ENCODE measurements around the gene DEFB128. TPM values are rescaled to one million over a fixed set of nuclear protein-coding genes. Genes with fewer than 3 reads are reported as not detected.

DEFB128 gene
- total RNA-seq, result not detected in 2 replicates

DNA sequence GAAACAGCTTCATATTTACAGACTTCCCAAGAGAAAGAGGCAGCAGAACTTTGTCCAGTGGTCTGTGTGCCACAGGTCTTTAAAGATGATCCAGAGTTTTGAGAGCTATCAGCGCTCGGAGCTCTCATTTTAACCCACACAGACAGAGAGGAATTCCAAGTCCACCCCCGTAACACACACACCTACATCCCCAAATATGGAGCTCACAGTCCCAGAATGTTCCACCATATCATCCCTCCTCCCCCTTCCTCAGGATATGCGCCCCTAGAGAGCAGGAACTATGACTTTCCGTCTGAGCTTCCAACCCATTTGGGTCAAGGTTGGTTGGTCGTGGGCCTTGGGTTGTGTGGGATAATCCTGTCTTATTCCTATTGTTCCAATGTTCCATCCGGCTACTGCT, at the start of gene DEFB128:
Gene DEFB128, minus strand, starts transcription at position 101 of the 400 bp plus-strand sequence. Its CDS starts 88 bp downstream, at position 13.

GRCh38 chr20:226958-227357, 37.4 kb upstream of the DEFB128 start, which contains the start of gene DEFB129:
DEFB129 (plus strand) TSS chr20:227258; CDS start chr20:227289, 31 bp downstream.

GRCh38 chr20:157154-157553, 32.4 kb downstream of the DEFB128 start, which contains the start of gene DEFB127:
DEFB127 (plus strand) TSS chr20:157454; CDS start chr20:157545, 91 bp downstream.

GRCh38 chr20:142290-142689, 47.2 kb downstream of the DEFB128 start, which contains the start of gene DEFB126:
DEFB126 (plus strand) TSS chr20:142590; CDS start chr20:142629, 39 bp downstream.

Other genes starting within 250 kb of the DEFB128 start
- gene DEFB125, start 102.0 kb downstream of the DEFB128 start, total RNA-seq, result not detected in 2 replicates
- not detected in 2 replicates for gene DEFB126, start 47.1 kb downstream of the DEFB128 start, total RNA-seq
- not detected in 2 replicates for gene DEFB127, start 32.3 kb downstream of the DEFB128 start, total RNA-seq
- not detected in 2 replicates for gene DEFB129, start 37.5 kb upstream of the DEFB128 start, total RNA-seq
- not detected in 2 replicates for gene DEFB132, start 68.0 kb upstream of the DEFB128 start, total RNA-seq
- gene C20orf96, start 101.0 kb upstream of the DEFB128 start, total RNA-seq, result 3.2 and 3.6 TPM in 2 replicates
- 12.1 TPM in 2 replicates for gene ZCCHC3, start 107.9 kb upstream of the DEFB128 start, total RNA-seq
- 3.1 and 4.1 TPM in 2 replicates for gene SOX12, start 135.8 kb upstream of the DEFB128 start, total RNA-seq
- 25.2 and 26.2 TPM in 2 replicates for gene NRSN2, start 157.4 kb upstream of the DEFB128 start, total RNA-seq
- gene TRIB3, start 191.0 kb upstream of the DEFB128 start, total RNA-seq, result 16.1 and 64.2 TPM in 2 replicates
- gene RBCK1, start 218.6 kb upstream of the DEFB128 start, total RNA-seq, result 52.3 and 55.4 TPM in 2 replicates